ENCODE data around the gene ARHGAP10.

Gene ARHGAP10

GRCh38 chr4:147842573-147842972 is 110.7 kb downstream of the ARHGAP10 start:
- Histone ChIP-seq H3K27ac (ENCODE audit: low read depth, low read length) (no peak overlapping the region), H3K4me3 (ENCODE audit: low read depth in 1 of 2, low read length in 2 of 2) (no peak overlapping the region), H3K36me3 (ENCODE audit: control insufficient read depth in 1 of 2, insufficient read depth in 2 of 2, low read length in 2 of 2) (no peaks in the 10 kb centered on the region), H3K9ac (ENCODE audit: low read depth in 1 of 2, low read length in 2 of 2) (no peak overlapping the region), H3K27me3 (ENCODE audit: control insufficient read depth in 1 of 2, insufficient read depth in 2 of 2, low read length in 2 of 2) (no peaks in the 10 kb centered on the region), H3K4me1 (ENCODE audit: control insufficient read depth in 1 of 2, insufficient read depth in 2 of 2, low read length in 2 of 2) (peaks cover 0 to 10% of the 10 kb centered on the region in 2 donors), H3K9me3 (ENCODE audit: control insufficient read depth in 1 of 2, low read length in 2 of 2) (no peaks in the 10 kb centered on the region)

- Histone ChIP-seq H3K4me1 (ENCODE audit: control insufficient read depth in 1 of 2, insufficient read depth in 2 of 2, low read length in 2 of 2) (peaks cover 0 to 10% of the 10 kb centered on the region in 2 donors), H3K36me3 (ENCODE audit: control insufficient read depth in 1 of 2, insufficient read depth in 2 of 2, low read length in 2 of 2) (no peaks in the 10 kb centered on the region), H3K4me3 (ENCODE audit: low read depth in 1 of 2, low read length in 2 of 2) (no peak overlapping the region), H3K9me3 (ENCODE audit: control insufficient read depth in 1 of 2, low read length in 2 of 2) (no peaks in the 10 kb centered on the region), H3K27ac (ENCODE audit: low read depth, low read length) (no peak overlapping the region), H3K9ac (ENCODE audit: low read depth in 1 of 2, low read length in 2 of 2) (no peak overlapping the region), H3K27me3 (ENCODE audit: control insufficient read depth in 1 of 2, insufficient read depth in 2 of 2, low read length in 2 of 2) (no peaks in the 10 kb centered on the region)
Measured at GRCh38 chr4:147843162-147843561, 111.3 kb downstream of the ARHGAP10 start.

- Histone ChIP-seq H3K36me3 (ENCODE audit: control insufficient read depth in 1 of 2, insufficient read depth in 2 of 2, low read length in 2 of 2) (no peaks in the 10 kb centered on the region), H3K27me3 (ENCODE audit: control insufficient read depth in 1 of 2, insufficient read depth in 2 of 2, low read length in 2 of 2) (no peaks in the 10 kb centered on the region), H3K4me1 (ENCODE audit: control insufficient read depth in 1 of 2, insufficient read depth in 2 of 2, low read length in 2 of 2) (peaks cover 0 to 10% of the 10 kb centered on the region in 2 donors), H3K4me3 (ENCODE audit: low read depth in 1 of 2, low read length in 2 of 2) (no peak overlapping the region), H3K9ac (ENCODE audit: low read depth in 1 of 2, low read length in 2 of 2) (no peak overlapping the region), H3K27ac (ENCODE audit: low read depth, low read length) (no peak overlapping the region), H3K9me3 (ENCODE audit: control insufficient read depth in 1 of 2, low read length in 2 of 2) (no peaks in the 10 kb centered on the region)
Measured at GRCh38 chr4:147844781-147845180, 112.9 kb downstream of the ARHGAP10 start.

GRCh38 chr4:147846318-147847155 is 114.6 kb downstream of the ARHGAP10 start:
- no peaks in the 10 kb centered on the region for H3K36me3 ChIP-seq (ENCODE audit: control insufficient read depth in 1 of 2, insufficient read depth in 2 of 2, low read length in 2 of 2)
- H3K4me3 ChIP-seq (ENCODE audit: low read depth in 1 of 2, low read length in 2 of 2): no peak overlapping the region
- H3K27me3 ChIP-seq (ENCODE audit: control insufficient read depth in 1 of 2, insufficient read depth in 2 of 2, low read length in 2 of 2): no peaks in the 10 kb centered on the region
- no peaks in the 10 kb centered on the region for H3K9me3 ChIP-seq (ENCODE audit: control insufficient read depth in 1 of 2, low read length in 2 of 2)
- peaks cover 0 to 10% of the 10 kb centered on the region in 2 donors for H3K4me1 ChIP-seq (ENCODE audit: control insufficient read depth in 1 of 2, insufficient read depth in 2 of 2, low read length in 2 of 2)
- no peak overlapping the region for H3K9ac ChIP-seq (ENCODE audit: low read depth in 1 of 2, low read length in 2 of 2)
- H3K27ac ChIP-seq (ENCODE audit: low read depth, low read length): no peak overlapping the region

GRCh38 chr4:147847751-147848590 is 116.1 kb downstream of the ARHGAP10 start:
- no peak overlapping the region for H3K27ac ChIP-seq (ENCODE audit: low read depth, low read length)
- no peak overlapping the region for H3K4me3 ChIP-seq (ENCODE audit: low read depth in 1 of 2, low read length in 2 of 2)

GRCh38 chr4:147848634-147849033 is 116.7 kb downstream of the ARHGAP10 start:
- no peak overlapping the region for H3K9ac ChIP-seq (ENCODE audit: low read depth in 1 of 2, low read length in 2 of 2)
- no peaks in the 10 kb centered on the region for H3K36me3 ChIP-seq (ENCODE audit: control insufficient read depth in 1 of 2, insufficient read depth in 2 of 2, low read length in 2 of 2)
- H3K4me3 ChIP-seq (ENCODE audit: low read depth in 1 of 2, low read length in 2 of 2): no peak overlapping the region
- no peaks in the 10 kb centered on the region for H3K9me3 ChIP-seq (ENCODE audit: control insufficient read depth in 1 of 2, low read length in 2 of 2)
- no peaks in the 10 kb centered on the region for H3K27me3 ChIP-seq (ENCODE audit: control insufficient read depth in 1 of 2, insufficient read depth in 2 of 2, low read length in 2 of 2)
- H3K27ac ChIP-seq (ENCODE audit: low read depth, low read length): no peak overlapping the region
- peaks cover 0 to 10% of the 10 kb centered on the region in 2 donors for H3K4me1 ChIP-seq (ENCODE audit: control insufficient read depth in 1 of 2, insufficient read depth in 2 of 2, low read length in 2 of 2)

More at GRCh38 chr4:147847751-147848590, 116.1 kb downstream of the ARHGAP10 start:
- Histone ChIP-seq H3K36me3 (ENCODE audit: control insufficient read depth in 1 of 2, insufficient read depth in 2 of 2, low read length in 2 of 2) (no peaks in the 10 kb centered on the region), H3K4me1 (ENCODE audit: control insufficient read depth in 1 of 2, insufficient read depth in 2 of 2, low read length in 2 of 2) (peaks cover 0 to 10% of the 10 kb centered on the region in 2 donors), H3K9ac (ENCODE audit: low read depth in 1 of 2, low read length in 2 of 2) (no peak overlapping the region), H3K9me3 (ENCODE audit: control insufficient read depth in 1 of 2, low read length in 2 of 2) (no peaks in the 10 kb centered on the region), H3K27me3 (ENCODE audit: control insufficient read depth in 1 of 2, insufficient read depth in 2 of 2, low read length in 2 of 2) (no peaks in the 10 kb centered on the region)

GRCh38 chr4:147851135-147851534 is 119.2 kb downstream of the ARHGAP10 start:
- no peaks in the 10 kb centered on the region for H3K36me3 ChIP-seq (ENCODE audit: control insufficient read depth in 1 of 2, insufficient read depth in 2 of 2, low read length in 2 of 2)
- no peaks in the 10 kb centered on the region for H3K27me3 ChIP-seq (ENCODE audit: control insufficient read depth in 1 of 2, insufficient read depth in 2 of 2, low read length in 2 of 2)
- H3K9ac ChIP-seq (ENCODE audit: low read depth in 1 of 2, low read length in 2 of 2): no peak overlapping the region
- peaks cover 0 to 10% of the 10 kb centered on the region in 2 donors for H3K4me1 ChIP-seq (ENCODE audit: control insufficient read depth in 1 of 2, insufficient read depth in 2 of 2, low read length in 2 of 2)
- H3K27ac ChIP-seq (ENCODE audit: low read depth, low read length): no peak overlapping the region
- H3K4me3 ChIP-seq (ENCODE audit: low read depth in 1 of 2, low read length in 2 of 2): no peak overlapping the region
- no peaks in the 10 kb centered on the region for H3K9me3 ChIP-seq (ENCODE audit: control insufficient read depth in 1 of 2, low read length in 2 of 2)

GRCh38 chr4:147853706-147854105 is 121.8 kb downstream of the ARHGAP10 start:
- no peaks in the 10 kb centered on the region for H3K4me1 ChIP-seq (ENCODE audit: control insufficient read depth in 1 of 2, insufficient read depth in 2 of 2, low read length in 2 of 2)
- no peaks in the 10 kb centered on the region for H3K36me3 ChIP-seq (ENCODE audit: control insufficient read depth in 1 of 2, insufficient read depth in 2 of 2, low read length in 2 of 2)
- no peak overlapping the region for H3K4me3 ChIP-seq (ENCODE audit: low read depth in 1 of 2, low read length in 2 of 2)
- H3K27me3 ChIP-seq (ENCODE audit: control insufficient read depth in 1 of 2, insufficient read depth in 2 of 2, low read length in 2 of 2): no peaks in the 10 kb centered on the region
- H3K9ac ChIP-seq (ENCODE audit: low read depth in 1 of 2, low read length in 2 of 2): no peak overlapping the region
- no peak overlapping the region for H3K27ac ChIP-seq (ENCODE audit: low read depth, low read length)
- no peaks in the 10 kb centered on the region for H3K9me3 ChIP-seq (ENCODE audit: control insufficient read depth in 1 of 2, low read length in 2 of 2)

- Histone ChIP-seq H3K36me3 (ENCODE audit: control insufficient read depth in 1 of 2, insufficient read depth in 2 of 2, low read length in 2 of 2) (no peaks in the 10 kb centered on the region), H3K4me1 (ENCODE audit: control insufficient read depth in 1 of 2, insufficient read depth in 2 of 2, low read length in 2 of 2) (no peaks in the 10 kb centered on the region), H3K9ac (ENCODE audit: low read depth in 1 of 2, low read length in 2 of 2) (no peak overlapping the region), H3K9me3 (ENCODE audit: control insufficient read depth in 1 of 2, low read length in 2 of 2) (no peaks in the 10 kb centered on the region), H3K27me3 (ENCODE audit: control insufficient read depth in 1 of 2, insufficient read depth in 2 of 2, low read length in 2 of 2) (no peaks in the 10 kb centered on the region), H3K4me3 (ENCODE audit: low read depth in 1 of 2, low read length in 2 of 2) (no peak overlapping the region), H3K27ac (ENCODE audit: low read depth, low read length) (no peak overlapping the region)
Measured at GRCh38 chr4:147854154-147854553, 122.3 kb downstream of the ARHGAP10 start.

GRCh38 chr4:147855571-147856009 is 123.7 kb downstream of the ARHGAP10 start:
- Histone ChIP-seq H3K9me3 (ENCODE audit: control insufficient read depth in 1 of 2, low read length in 2 of 2) (no peaks in the 10 kb centered on the region), H3K4me3 (ENCODE audit: low read depth in 1 of 2, low read length in 2 of 2) (no peak overlapping the region), H3K27ac (ENCODE audit: low read depth, low read length) (no peak overlapping the region), H3K36me3 (ENCODE audit: control insufficient read depth in 1 of 2, insufficient read depth in 2 of 2, low read length in 2 of 2) (no peaks in the 10 kb centered on the region), H3K4me1 (ENCODE audit: control insufficient read depth in 1 of 2, insufficient read depth in 2 of 2, low read length in 2 of 2) (no peaks in the 10 kb centered on the region), H3K27me3 (ENCODE audit: control insufficient read depth in 1 of 2, insufficient read depth in 2 of 2, low read length in 2 of 2) (no peaks in the 10 kb centered on the region), H3K9ac (ENCODE audit: low read depth in 1 of 2, low read length in 2 of 2) (no peak overlapping the region)

Measured in duodenal mucosa (tissue), 2 donors.